IPS DF 4.7 (cell line): ENCODE measurements around the gene GNS.

Experiments
- DNase-seq: peaks from one replicate; pipeline ENCODE4 v3.0.0-alpha.2; 2013; ENCODE audit warnings: low spot score; ENCODE audit errors: extremely low read depth

The GNS gene

DNA sequence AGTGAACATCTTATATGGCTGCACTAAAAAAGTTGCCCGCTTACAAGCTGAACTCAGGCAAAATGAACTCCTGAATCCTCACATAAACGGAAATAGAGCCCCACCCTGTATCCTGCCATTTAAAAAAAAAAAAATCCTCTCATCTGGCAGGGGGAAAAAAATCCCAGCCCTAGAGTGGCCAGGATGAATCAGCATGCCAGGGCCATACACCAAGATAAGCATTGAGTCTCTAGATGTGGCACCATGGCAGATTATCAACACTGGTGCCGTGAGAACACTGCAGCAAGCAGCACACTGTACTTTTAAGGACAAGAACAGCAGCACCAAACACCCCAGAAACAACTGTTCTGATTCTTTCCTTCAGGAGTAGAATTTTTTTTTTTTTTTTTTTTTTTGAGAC, 83.4 kb downstream of the GNS start:
- no peak for DNase-seq

DNA sequence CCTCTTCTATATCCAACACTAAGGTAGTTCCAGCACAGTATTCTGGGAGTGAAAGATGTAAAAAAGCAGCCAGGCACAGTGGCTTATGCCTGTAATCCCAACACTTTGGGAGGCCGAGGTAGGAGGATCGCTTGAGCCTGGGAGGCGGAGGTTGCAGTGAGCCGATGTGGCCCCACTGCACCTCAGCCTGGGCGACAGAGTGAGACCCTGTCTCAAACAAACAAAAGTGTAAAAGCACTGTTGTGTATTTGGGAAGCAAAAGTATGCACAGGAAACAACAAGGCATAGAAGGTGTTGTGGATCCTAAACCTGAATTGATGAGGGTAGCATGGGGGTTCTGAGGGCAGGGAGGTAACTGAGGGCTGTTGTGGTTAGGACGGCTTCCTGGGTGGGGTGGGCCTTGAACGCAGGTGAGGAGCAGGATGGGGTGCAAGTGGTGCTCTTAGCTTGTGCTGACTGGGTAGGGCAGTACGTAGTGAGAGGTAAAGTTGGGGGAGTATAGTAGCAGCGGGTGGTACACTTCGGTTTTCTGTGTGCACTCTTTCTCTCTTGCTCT, 84.8 kb downstream of the GNS start:
- no peak for DNase-seq

- no peak for DNase-seq
These were observed 85.6 kb downstream of the GNS start for GRCh38 chr12:64673490-64674169.

GRCh38 chr12:64672925-64673409, 86.2 kb downstream of the GNS start:
- no peak for DNase-seq

GRCh38 chr12:64671681-64672080, 87.5 kb downstream of the GNS start:
- no peak for DNase-seq

DNA sequence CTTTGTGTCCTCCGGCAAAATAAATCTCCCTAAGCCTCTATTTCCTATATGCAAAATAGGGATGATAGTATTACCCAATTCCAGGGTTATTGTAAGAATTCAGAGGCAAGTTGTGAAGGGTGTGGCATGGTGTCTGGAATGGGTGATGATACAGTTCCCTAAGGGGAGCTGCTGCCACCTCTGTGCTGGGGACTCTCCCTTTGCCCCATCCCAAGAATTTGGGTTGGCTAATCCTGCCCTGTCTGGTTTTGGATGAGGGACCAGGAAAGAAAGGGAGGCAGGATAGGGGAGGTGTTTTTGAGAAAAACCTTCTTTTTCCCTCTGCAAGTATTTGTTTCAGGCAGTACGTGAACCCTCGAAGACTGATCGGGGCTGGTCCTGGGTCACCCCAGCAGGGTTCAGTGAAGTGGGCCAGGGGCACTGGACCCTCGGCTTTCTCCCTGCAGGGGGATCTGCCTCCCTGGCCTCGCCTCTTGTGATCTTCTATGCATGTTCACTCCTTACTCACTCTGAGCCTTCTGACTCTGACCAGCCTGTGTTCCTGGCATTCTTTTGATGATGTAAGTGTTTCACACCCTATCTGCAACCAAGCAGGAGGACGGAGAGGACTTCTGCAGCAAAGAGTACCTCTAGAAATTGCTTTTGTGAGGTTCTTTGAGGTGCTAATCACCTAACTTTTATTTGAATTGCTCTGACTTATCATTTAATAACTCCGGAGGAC, 88.1 kb downstream of the GNS start:
- no peak for DNase-seq

GRCh38 chr12:64670019-64670418, 89.2 kb downstream of the GNS start:
- no peak for DNase-seq

GRCh38 chr12:64669270-64669842, 89.8 kb downstream of the GNS start:
- no peak for DNase-seq

DNA sequence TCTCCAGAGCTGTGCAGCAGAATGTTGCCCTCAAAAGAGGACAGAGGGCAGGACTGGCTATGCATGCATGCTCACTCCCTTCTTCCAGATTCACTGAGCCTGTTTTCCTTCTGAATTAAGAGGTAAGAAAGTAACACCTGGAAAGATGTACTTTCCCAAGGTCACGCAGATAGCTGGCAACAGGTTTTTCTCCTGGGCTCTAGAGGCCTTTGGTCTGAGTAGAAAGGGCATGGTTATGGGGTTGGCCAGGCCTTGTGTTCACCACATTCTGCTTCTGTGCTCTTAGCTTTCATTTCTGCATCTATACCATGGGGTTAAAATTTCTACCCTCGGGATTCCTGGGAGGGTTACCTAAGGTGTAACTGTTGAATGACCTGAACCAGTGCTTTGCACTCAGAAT, 91.4 kb downstream of the GNS start:
- DNase-seq, result no peak

GRCh38 chr12:64666054-64666914, 92.9 kb downstream of the GNS start:
- DNase-seq, result no peak

- DNase-seq, result no peak
These were observed 93.7 kb downstream of the GNS start for GRCh38 chr12:64665514-64665913.
